Mucosa of rectum (tissue), 2 donors: ENCODE measurements around the gene COMMD9.
A peak's percentile ranks its signal among the peaks of the same experiment; 100 is the strongest.

Experiments
- H3K27ac ChIP-seq, 2 donors: one replicate each; pipeline ENCODE4 v1.7.0; 2013; ENCODE audit warnings: inconsistent platforms in 2 of 2, low read depth in 2 of 2, low read length in 2 of 2
- H3K27me3 ChIP-seq, 2 donors: one replicate each; pipeline ENCODE4 v1.7.0; 2013; ENCODE audit warnings: low read length in 2 of 2; ENCODE audit not compliant: control insufficient read depth in 2 of 2, insufficient read depth in 2 of 2
- H3K36me3 ChIP-seq, 2 donors: one replicate each; pipeline ENCODE4 v1.7.0; 2013; ENCODE audit warnings: low read length in 2 of 2; ENCODE audit not compliant: control insufficient read depth in 2 of 2, insufficient read depth in 2 of 2
- H3K4me1 ChIP-seq, 2 donors: one replicate each; pipeline ENCODE4 v1.7.0; 2013; ENCODE audit warnings: low read length in 2 of 2, mild to moderate bottlenecking in 1 of 2; ENCODE audit not compliant: control insufficient read depth in 2 of 2, insufficient read depth in 2 of 2
- H3K4me3 ChIP-seq, 2 donors: one replicate each; pipeline ENCODE4 v1.7.0; 2013; ENCODE audit warnings: low read length in 2 of 2
- H3K9ac ChIP-seq, 2 donors: one replicate each; pipeline ENCODE4 v1.7.0; 2013; ENCODE audit warnings: low read length in 2 of 2, low read depth in 1 of 2, mild to moderate bottlenecking in 1 of 2
- H3K9me3 ChIP-seq, 2 donors: one replicate each; pipeline ENCODE4 v1.7.0; 2013; ENCODE audit warnings: low read length in 2 of 2; ENCODE audit not compliant: control insufficient read depth in 2 of 2
- donor health status: healthy.
- donor health status: Normal muscosa, but diverticular disease.

Gene COMMD9

DNA sequence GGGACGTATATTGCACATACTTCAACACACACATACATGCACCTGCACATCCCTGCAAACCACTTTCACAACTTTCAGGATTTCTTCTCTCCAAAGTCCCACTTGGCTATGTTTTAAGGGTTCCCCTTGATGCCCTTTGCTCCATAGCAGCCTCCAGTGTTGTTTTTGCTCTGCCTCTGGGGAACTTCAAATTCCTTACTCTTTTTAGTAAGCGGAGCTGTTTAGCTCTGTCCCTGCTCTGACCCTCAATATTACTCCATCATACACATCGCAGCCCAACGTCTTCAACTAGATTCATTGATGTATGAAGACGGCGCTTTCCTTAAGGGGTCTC lies 25.2 kb upstream of the COMMD9 start:
- no peaks in the 10 kb centered on the region for H3K9me3 ChIP-seq
- H3K27ac ChIP-seq, result no peak overlapping the region
- H3K36me3 ChIP-seq, result no peaks in the 10 kb centered on the region
- peaks cover 8 to 31% of the 10 kb centered on the region in 2 donors for H3K4me1 ChIP-seq
- no peak overlapping the region for H3K4me3 ChIP-seq
- no peaks in the 10 kb centered on the region for H3K27me3 ChIP-seq
- no peak overlapping the region for H3K9ac ChIP-seq

DNA sequence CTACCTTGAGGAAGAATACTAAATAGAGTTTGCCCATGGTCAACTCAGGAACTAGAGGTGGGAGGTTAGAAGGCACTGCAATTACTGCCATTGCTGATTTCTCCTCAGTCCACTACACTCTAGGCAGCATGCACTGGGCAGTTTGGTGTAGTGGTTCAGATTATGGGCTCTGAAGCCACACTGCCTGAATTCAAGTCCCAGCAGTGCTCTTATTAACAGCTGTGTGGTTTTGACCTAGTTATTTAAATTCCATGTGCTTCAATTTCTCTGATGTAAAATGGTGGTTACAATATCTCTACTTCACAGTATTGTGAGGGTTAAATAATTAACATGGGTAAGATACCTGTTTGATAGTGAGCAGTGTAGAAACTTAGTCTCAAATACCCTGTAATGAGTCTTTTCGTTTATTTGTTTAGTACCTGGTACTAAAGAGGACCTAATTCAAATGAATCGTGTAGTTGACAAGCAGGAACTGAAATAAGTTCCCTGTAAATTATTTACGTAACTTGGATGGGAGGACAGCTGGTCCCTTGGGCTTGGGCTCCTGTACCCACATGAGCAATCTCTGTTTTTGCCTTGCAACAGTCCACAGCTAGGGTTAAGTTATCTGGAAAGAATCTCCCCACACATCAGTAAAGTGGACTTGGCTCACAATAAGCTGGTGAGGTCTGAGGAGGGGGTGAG lies 24.7 kb upstream of the COMMD9 start:
- Histone ChIP-seq H3K4me1 (peaks cover 8 to 31% of the 10 kb centered on the region in 2 donors), H3K27me3 (no peaks in the 10 kb centered on the region), H3K4me3 (no peak overlapping the region), H3K27ac (no peak overlapping the region), H3K9ac (no peak overlapping the region), H3K36me3 (no peaks in the 10 kb centered on the region), H3K9me3 (no peaks in the 10 kb centered on the region)

DNA sequence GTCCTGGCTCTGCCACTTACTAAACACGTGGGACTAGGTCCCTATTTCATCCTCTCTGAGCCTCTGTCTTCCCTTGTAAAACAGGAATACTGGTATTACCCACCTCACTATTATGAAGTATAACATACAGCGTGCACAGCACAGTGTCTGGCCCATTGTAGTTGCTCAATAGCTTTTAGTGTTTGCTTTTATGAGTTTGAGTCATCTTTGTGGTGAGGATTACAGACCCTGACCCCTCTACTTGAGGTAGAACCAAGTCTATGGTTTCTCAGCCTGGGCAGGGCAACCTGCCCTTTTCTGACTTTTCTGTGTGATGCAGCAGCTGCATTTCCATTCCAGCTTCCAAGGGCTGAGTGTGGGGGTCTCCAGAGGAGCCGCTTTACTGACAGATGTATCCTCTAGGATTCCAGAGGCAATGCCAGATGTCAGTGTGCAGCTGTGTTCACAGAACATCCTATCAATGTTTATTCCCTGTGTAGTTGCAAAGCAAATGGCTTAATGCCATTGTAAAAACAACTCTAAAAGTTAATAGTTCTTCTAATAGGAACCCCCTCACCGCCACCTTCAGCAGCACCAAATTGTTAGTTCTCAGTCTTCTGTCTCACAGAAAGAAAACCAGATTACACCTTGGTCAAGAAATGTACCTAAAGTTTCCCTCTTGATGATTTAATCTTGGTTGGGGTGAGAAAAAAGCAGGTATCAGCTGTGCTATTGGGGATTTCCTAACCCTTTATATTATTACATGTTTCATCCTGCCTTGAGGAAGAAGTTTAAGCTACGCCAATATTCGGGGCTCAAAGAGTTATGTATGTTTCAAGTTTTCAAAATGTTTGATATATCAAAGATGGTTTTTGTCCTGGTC lies 23.6 kb upstream of the COMMD9 start:
- Histone ChIP-seq H3K9ac (no peak overlapping the region), H3K4me1 (peaks cover 3 to 28% of the 10 kb centered on the region in 2 donors), H3K9me3 (no peaks in the 10 kb centered on the region), H3K4me3 (no peak overlapping the region), H3K36me3 (no peaks in the 10 kb centered on the region), H3K27me3 (no peaks in the 10 kb centered on the region), H3K27ac (no peak overlapping the region)

DNA sequence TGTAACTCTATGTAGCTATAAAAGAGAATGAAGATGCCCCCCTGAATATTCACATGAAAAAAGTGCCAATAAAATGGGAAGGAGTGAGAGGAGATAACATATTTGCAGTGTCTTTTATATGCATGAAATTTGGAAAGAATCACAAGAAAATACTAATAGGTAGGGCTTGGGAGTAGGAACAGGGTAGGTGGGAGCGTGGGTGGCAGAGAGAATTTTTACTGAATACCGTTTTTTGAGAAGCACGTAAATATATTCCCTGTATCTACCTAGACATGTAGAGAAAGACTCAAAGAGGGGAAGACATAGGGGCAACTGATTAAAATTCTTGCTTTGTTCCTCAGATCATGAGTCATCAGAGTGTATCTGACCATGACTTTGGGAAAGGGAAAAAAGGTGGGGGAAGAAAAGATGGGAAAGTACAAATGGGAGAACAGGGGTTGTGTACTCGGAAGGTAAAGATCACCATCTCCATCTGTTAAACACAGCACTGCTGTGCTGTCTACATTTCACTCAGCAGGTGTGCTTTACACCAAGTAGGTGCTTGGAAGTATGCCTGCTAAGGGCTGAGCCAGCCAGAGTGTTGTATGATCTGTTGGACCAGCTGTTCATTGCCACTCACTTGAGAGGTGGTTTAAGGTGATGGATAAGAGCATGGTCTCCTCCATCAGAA lies 22.8 kb upstream of the COMMD9 start:
- Histone ChIP-seq H3K9ac (no peak overlapping the region), H3K36me3 (no peaks in the 10 kb centered on the region), H3K4me3 (no peak overlapping the region), H3K27me3 (no peaks in the 10 kb centered on the region), H3K9me3 (no peaks in the 10 kb centered on the region), H3K4me1 (peaks cover 3 to 24% of the 10 kb centered on the region in 2 donors), H3K27ac (no peak overlapping the region)

DNA sequence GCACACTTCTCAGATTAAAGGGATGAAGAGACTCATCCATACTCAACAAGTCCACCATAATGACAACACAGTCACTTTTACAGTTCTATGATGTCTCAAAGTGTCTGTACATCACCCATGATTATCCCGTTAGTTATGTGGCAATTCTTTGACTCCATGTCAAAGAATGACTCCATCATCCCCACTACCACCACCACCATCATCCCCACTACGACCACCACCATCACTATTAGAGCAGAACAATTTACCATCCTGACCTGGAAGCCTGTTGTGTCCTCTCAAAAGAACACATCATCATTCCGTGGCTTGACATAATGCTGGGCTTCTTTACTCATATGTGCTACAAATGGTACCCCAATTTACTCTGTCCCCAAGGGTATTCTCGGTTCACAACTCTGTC lies 20.6 kb upstream of the COMMD9 start:
- Histone ChIP-seq H3K27me3 (no peaks in the 10 kb centered on the region), H3K9me3 (no peaks in the 10 kb centered on the region), H3K36me3 (no peaks in the 10 kb centered on the region), H3K4me3 (no peak overlapping the region), H3K4me1 (peaks cover 0 to 16% of the 10 kb centered on the region in 2 donors), H3K9ac (no peak overlapping the region), H3K27ac (no peak overlapping the region)

DNA sequence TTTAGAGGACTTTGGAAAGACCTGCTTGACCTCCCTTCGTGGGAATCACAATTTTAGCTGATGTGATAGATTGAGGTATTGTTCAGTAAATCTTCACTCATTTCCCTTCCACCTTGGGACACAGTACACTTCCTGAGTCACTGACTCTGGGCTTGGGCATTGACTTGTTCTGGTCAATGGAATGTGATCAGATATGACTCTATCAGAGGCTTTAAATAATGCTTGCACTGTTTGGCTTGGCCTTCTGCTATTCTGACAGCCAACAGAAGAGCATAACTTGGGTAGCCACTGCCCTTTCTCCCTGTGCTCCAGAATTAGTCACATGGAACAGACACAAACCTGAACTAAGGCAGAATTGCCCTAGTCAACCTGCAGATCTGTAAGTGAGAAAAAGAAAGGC lies 19.4 kb upstream of the COMMD9 start:
- H3K4me3 ChIP-seq, result no peak overlapping the region
- peaks cover 0 to 17% of the 10 kb centered on the region in 2 donors for H3K4me1 ChIP-seq
- no peak overlapping the region for H3K27ac ChIP-seq
- no peaks in the 10 kb centered on the region for H3K36me3 ChIP-seq
- no peaks in the 10 kb centered on the region for H3K9me3 ChIP-seq
- no peaks in the 10 kb centered on the region for H3K27me3 ChIP-seq
- H3K9ac ChIP-seq, result no peak overlapping the region

DNA sequence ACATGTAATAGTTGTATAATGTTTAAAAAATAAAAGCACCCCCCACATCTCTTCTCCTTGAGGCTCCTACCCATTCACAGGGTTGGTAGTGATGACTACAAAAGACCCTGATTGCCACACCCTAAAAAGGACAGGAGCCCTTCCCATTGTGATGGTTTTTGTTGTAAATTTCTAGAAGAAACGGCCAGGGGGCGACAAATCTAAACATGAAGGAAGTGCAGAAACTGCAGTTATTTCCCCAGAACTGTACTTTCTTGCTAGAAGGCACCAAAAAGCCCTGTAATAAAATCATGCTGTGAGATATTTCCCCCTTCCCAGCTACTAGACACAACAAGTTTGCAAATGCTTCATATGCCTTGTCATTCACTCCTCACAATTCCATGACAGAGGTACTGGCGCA lies 17.7 kb upstream of the COMMD9 start:
- H3K27ac ChIP-seq, result no peak overlapping the region
- no peak overlapping the region for H3K4me3 ChIP-seq
- H3K9ac ChIP-seq, result no peak overlapping the region
- H3K27me3 ChIP-seq, result no peaks in the 10 kb centered on the region
- H3K4me1 ChIP-seq, result peaks cover 0 to 14% of the 10 kb centered on the region in 2 donors
- H3K9me3 ChIP-seq, result no peaks in the 10 kb centered on the region
- no peaks in the 10 kb centered on the region for H3K36me3 ChIP-seq

DNA sequence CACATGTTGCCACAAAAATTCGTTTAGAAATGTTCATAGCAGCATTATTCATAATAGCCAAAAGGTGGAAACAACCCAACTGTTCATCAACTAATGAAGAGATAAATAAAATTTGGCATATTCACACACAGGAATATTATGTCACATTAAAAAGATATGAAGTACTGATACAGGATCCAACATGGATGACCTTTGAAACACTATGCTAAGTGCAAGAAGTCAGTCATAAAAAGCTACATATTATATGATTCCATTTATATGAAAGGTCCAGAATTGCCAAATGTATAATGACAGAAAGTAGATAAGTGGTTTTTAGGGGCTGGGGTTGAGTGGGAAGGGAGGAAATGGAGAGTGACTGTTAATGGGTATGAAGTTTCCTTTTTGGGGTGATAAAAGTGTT lies 15.8 kb upstream of the COMMD9 start:
- Histone ChIP-seq H3K9me3 (no peaks in the 10 kb centered on the region), H3K36me3 (no peaks in the 10 kb centered on the region), H3K4me3 (no peak overlapping the region), H3K27me3 (no peaks in the 10 kb centered on the region), H3K4me1 (peaks cover 12 to 25% of the 10 kb centered on the region in 2 donors), H3K27ac (no peak overlapping the region), H3K9ac (no peak overlapping the region)

DNA sequence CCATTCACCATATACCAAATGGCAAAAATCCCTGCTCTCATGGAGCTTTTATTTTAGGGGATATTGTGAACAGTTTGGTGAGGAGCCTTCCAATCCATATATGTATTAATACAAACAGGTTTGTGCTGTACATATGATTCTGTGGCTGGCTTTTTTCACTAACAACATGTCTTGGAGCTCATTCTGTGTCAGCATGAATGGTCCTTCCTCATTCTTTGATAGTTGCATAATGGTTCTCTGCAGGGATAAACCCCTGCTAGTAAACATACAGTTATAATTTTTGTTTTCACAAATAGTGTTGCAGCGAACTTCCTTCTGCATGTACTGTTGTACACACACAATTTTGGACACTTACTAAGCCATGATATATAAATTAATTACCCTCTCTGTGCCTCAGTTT lies 15.1 kb upstream of the COMMD9 start:
- H3K27ac ChIP-seq, result no peak overlapping the region
- H3K9me3 ChIP-seq, result no peaks in the 10 kb centered on the region
- H3K36me3 ChIP-seq, result no peaks in the 10 kb centered on the region

DNA sequence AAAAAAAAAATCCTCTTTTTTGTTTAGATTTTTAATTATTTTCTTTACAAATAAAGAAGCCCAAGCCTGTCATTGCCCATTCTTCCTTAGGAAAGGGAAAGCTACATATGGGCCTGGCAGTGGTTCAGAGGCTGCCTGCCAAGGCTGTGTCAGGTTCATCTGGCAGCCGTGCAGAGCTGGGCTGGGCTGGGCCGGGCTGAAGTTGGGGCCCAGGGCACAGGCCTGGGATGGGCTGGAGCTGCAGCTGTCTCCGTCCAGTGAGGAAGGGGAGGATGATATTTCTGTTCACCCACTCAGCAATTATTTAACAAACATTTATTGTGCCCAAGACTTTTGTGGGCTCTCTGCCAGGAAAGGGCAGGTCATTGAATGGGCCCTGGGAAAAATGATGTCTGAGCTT lies 11.4 kb upstream of the COMMD9 start:
- H3K27me3 ChIP-seq, result no peaks in the 10 kb centered on the region
- H3K4me1 ChIP-seq, result peaks cover 28 to 40% of the 10 kb centered on the region in 2 donors
- H3K9ac ChIP-seq, result no peak overlapping the region
- peak overlapping the region in 1 of 2 donors; percentile 59 for H3K27ac ChIP-seq
- H3K4me3 ChIP-seq, result no peak overlapping the region
- H3K36me3 ChIP-seq, result no peaks in the 10 kb centered on the region
- no peaks in the 10 kb centered on the region for H3K9me3 ChIP-seq

More for the DNA sequence above, 15.1 kb upstream of the COMMD9 start:
- Histone ChIP-seq H3K27me3 (no peaks in the 10 kb centered on the region), H3K4me3 (no peak overlapping the region), H3K4me1 (peaks cover 13 to 28% of the 10 kb centered on the region in 2 donors), H3K9ac (no peak overlapping the region)
